Upper lobe of right lung (tissue), 1 donor: ENCODE data around the gene NOTCH4. TPM values are rescaled to one million over a fixed set of nuclear protein-coding genes. Genes with fewer than 3 reads are reported as not detected.

ENCODE experiments used
- ATAC-seq: fragments of 200-7000 bp; cut with Tn5 transposase; one replicate; pipeline ENCODE4 v1.9.1; 2020; ENCODE audit warnings: mild to moderate bottlenecking, moderate library complexity
- DNase-seq: peaks from one replicate; pipeline ENCODE4 v3.0.0-alpha.2; 2020
- H3K27ac ChIP-seq: fragments of 200-600 bp; one replicate; pipeline ENCODE4 v1.8.0; 2022
- H3K27me3 ChIP-seq: fragments of 200-600 bp; one replicate; pipeline ENCODE4 v1.8.0; 2022; ENCODE audit warnings: mild to moderate bottlenecking
- H3K36me3 ChIP-seq: fragments of 200-600 bp; one replicate; pipeline ENCODE4 v1.8.0; 2022
- H3K4me1 ChIP-seq: fragments of 200-600 bp; one replicate; pipeline ENCODE4 v1.8.0; 2022
- H3K4me3 ChIP-seq: fragments of 200-600 bp; one replicate; pipeline ENCODE4 v1.8.0; 2022; ENCODE audit warnings: mild to moderate bottlenecking
- H3K9me3 ChIP-seq: fragments of 200-600 bp; one replicate; pipeline ENCODE4 v1.8.0; 2022
- CTCF ChIP-seq: fragments of 200-600 bp; IDR thresholded peaks from one replicate; pipeline ENCODE4 v1.8.0; 2022; ENCODE audit warnings: antibody characterized with exemption
- intact Hi-C: fragments of 100-400 bp; cut with DNase I; formaldehyde crosslinking; loops from one replicate; pipeline ENCODE4 v1.11.0; 2022
- total RNA-seq: library from RNA; stranded (reverse); fragmentation: NEBNext Ultra II Directional; extraction: Animal tissue kit (Norgen Biotek cat#: 25700); gene quantifications from one replicate; pipeline ENCODE4 v1.2.1, GENCODE V29; 2021
- donor health status: DM: no; HTN: yes; CAD: no; lungs with severe emphysema.

The NOTCH4 gene
- total RNA-seq, 1 donor from 2014 or later = 78.7 TPM

GRCh38 chr6:32174416-32174815, 49.5 kb downstream of the NOTCH4 start:
- DNase-seq = no peak
- H3K9me3 ChIP-seq = no peaks in the 10 kb centered on the region
- TF ChIP-seq CTCF = no peak
- no peaks in the 10 kb centered on the region for H3K27me3 ChIP-seq
- peaks cover 17% of the 10 kb centered on the region for H3K36me3 ChIP-seq
- no peak for ATAC-seq
- no peak overlapping the region for H3K4me3 ChIP-seq
- H3K4me1 ChIP-seq = peaks cover 28% of the 10 kb centered on the region
- intact Hi-C loops = no loop called here
- no peak overlapping the region for H3K27ac ChIP-seq

GRCh38 chr6:32173051-32173727, 50.7 kb downstream of the NOTCH4 start:
- H3K27ac ChIP-seq = no peak overlapping the region
- DNase-seq (no peak), ATAC-seq (no peak)
- peaks cover 28% of the 10 kb centered on the region for H3K36me3 ChIP-seq
- H3K27me3 ChIP-seq = no peaks in the 10 kb centered on the region
- H3K4me1 ChIP-seq = peaks cover 22% of the 10 kb centered on the region
- intact Hi-C loops = no loop called here
- no peaks in the 10 kb centered on the region for H3K9me3 ChIP-seq
- H3K4me3 ChIP-seq = no peak overlapping the region
- TF ChIP-seq CTCF = no peak

GRCh38 chr6:32171234-32171633, 52.6 kb downstream of the NOTCH4 start:
- TF ChIP-seq CTCF = no peak
- no peak overlapping the region for H3K27ac ChIP-seq
- intact Hi-C loops = no loop called here
- H3K36me3 ChIP-seq = peaks cover 43% of the 10 kb centered on the region
- no peak for ATAC-seq
- DNase-seq = no peak
- H3K4me3 ChIP-seq = no peak overlapping the region
- H3K27me3 ChIP-seq = no peaks in the 10 kb centered on the region
- H3K4me1 ChIP-seq = peaks cover 11% of the 10 kb centered on the region
- H3K9me3 ChIP-seq = no peaks in the 10 kb centered on the region

GRCh38 chr6:32170294-32170693, 53.6 kb downstream of the NOTCH4 start:
- ATAC-seq (no peak), DNase-seq (no peak)
- Histone ChIP-seq H3K4me3 (no peak overlapping the region), H3K27me3 (no peaks in the 10 kb centered on the region), H3K36me3 (peaks cover 43% of the 10 kb centered on the region), H3K27ac (no peak overlapping the region), H3K4me1 (peaks cover 9% of the 10 kb centered on the region), H3K9me3 (no peaks in the 10 kb centered on the region)
- intact Hi-C loops = no loop called here
- no peak for TF ChIP-seq CTCF

GRCh38 chr6:32168807-32169591, 54.9 kb downstream of the NOTCH4 start:
- no peak for DNase-seq
- no peak for TF ChIP-seq CTCF
- Histone ChIP-seq H3K9me3 (no peaks in the 10 kb centered on the region), H3K36me3 (peaks cover 43% of the 10 kb centered on the region), H3K27me3 (no peaks in the 10 kb centered on the region), H3K4me1 (no peaks in the 10 kb centered on the region), H3K4me3 (no peak overlapping the region), H3K27ac (no peak overlapping the region)
- no peak for ATAC-seq
- intact Hi-C loops = no loop called here
